GM23248 (cell line): ENCODE results near the gene ULK4.

Experiments
- EZH2 ChIP-seq: fragments of 200-600 bp; sonication (generic); IDR thresholded peaks from 2 replicates; pipeline ENCODE4 v1.6.1; 2018; ENCODE audit warnings: antibody characterized with exemption, mild to moderate bottlenecking; ENCODE audit not compliant: insufficient read depth, poor library complexity, severe bottlenecking
- EZH2phosphoT487 ChIP-seq: fragments of 200-600 bp; sonication (generic); IDR thresholded peaks from 2 replicates; pipeline ENCODE4 v1.6.1; 2018; ENCODE audit warnings: antibody characterized with exemption, moderate library complexity, mild to moderate bottlenecking, low read depth; ENCODE audit not compliant: insufficient read depth

GRCh38 chr3:41330465-41330864, 631.4 kb downstream of the ULK4 start:
- TF ChIP-seq EZH2 = no peak
- no peak for TF ChIP-seq EZH2phosphoT487
